Measurements from ENCODE around the gene C16orf95.

DNA sequence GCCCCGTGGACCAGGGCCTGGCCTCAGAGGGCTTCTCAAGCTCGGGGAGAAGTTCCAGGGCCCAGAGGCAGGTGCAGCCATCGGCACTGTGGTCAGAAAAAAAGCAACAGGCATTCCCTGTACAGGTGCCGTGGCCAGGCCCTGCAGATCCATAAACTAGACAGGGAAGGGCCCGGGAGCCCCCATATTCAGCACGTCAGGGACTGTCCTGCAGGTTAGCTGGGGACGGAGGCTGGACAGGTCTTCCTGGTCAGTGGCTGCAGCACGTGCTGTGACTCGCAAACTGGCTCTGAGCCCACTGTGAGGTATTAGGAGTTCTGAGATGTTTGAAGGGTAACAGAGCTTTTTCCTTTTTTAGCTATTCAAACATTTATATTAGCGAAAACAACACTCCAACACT lies 15.0 kb upstream of the C16orf95 start:
- TF ChIP-seq GATA2 (IDR thresholded peaks at IDR 0.05; ENCODE audit: low read depth, low read length) (no peak), GATA3 (IDR thresholded peaks at IDR 0.05; ENCODE audit: low read depth, low read length) (no peak)
